NCI-H1694 (cell line): Measurements from ENCODE around the gene CACNA1C.
A peak's percentile ranks its signal among the peaks of the same experiment; 100 is the strongest.
"Not testable (repeated sequence)": the region's sequence is repeated elsewhere in the genome, so short reads cannot be mapped to it uniquely, and the experiment has no call there.

Source experiments
- DNase-seq: peaks from one replicate; lab custom pipeline; 2025; lab: John Stamatoyannopoulos, UW

CACNA1C gene

DNA sequence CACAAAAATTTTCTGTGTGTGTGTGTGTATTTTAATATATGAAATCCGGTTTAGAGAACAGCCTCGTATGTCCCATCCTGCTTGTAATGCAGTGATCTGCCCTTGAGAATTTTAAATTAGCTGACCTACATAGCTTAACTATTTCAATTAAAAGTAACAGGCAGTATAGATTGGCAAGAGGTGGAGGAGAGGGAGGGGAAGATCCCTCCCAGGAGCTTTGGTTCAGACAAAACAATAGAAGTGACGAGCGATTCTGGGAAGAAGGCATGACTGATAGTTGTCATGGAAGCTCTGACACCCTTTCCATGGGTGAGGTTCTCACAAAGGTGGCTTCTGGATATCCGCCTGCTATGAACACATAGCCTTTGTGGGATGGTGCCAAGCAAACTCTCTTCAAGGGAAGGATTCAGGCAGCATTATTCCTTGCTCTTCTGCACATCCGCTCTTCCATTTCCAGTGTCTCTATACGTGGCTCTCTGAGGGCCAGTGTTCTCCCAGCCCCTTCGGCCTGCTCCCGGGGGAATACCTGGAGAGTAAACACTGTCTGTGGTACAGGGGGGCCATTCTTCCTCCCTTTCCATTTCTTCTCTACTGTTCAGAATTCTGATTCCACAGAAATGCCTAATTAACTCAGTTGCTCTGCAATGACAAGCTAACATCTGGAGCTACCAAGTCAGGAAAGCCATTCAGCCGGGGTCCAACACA is 182.0 kb downstream of the CACNA1C start:
- DNase-seq, result no peak

DNA sequence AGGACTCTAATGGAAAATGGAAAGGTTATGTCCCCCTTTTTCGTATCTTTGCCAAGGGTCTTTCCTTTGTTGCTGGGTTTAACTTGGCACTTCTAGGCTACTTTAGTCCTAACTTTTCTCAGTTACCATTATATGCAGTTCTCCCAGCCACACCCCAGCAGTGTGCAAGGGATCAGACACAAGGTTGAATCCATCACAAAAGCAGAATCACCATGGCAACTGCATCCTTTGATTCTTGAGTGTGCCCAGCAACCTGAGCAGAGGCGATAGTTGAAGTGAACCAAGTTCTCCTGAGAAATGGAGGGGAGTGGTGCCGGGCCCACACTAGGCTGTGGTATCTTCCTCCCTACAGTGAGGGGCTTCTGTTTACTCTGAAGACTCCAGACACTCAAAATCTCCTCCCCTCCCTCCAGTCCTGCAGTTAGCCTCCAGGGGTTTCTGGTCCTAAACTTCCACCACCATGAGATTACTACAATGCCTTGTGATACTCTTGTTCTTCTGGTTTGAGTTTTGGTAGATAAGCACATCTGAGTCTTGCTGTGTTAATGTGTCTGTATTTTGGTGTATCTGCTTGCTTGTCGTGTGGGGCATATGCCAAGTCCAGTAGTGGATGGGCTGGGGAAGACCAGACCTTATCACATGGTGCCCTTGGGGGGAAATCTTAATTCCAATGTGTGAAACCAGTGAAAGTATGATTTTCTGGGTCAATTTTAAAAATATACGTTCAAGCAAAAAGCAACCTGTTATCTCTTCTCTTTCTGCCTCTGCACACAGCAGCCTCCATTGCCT is 183.9 kb downstream of the CACNA1C start:
- DNase-seq, result no peak

DNA sequence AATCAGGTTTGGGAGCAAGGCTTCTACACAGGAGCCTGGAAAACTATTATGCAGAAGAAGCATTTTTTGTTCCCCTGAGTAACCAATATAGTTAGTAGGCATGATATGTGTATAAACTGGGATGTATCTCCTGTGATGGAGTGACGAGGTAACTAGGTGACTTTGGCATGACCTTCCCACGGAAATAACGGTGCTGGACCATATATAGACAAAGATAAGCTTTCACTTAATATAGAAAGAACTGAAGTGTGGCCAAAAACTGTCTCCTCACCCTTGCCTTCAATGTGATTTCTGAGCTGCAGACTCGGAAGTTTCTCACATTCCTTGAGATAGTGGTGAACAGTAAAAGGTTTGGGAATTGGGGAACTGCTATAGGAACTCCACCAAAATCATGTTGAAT is 185.3 kb downstream of the CACNA1C start:
- DNase-seq, result no peak

DNA sequence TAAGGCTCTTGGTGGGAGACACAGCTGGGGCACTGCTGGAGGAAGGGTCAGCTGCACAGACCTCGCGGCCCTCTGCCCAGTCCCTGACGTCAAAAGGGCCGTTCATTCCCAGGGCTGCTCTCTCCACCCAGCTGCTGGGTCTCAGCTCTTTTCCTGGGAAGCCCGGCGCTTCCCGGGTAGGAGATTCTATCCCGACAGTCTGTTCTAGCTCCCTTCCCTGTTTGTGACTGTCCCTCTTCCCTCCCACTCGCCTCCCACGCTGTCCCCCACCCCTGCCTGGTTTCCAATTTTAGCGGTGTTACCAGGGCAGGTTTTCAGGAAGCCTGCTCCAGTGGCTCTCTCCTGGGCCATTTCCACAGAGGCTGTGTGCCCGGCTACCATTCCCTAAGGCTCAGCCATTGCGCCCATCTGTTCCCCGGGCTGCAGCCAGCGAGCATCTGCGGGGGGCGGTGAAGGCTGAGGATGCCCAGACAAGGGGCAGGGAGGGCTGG is 186.6 kb downstream of the CACNA1C start:
- peak; percentile 56 for DNase-seq

DNA sequence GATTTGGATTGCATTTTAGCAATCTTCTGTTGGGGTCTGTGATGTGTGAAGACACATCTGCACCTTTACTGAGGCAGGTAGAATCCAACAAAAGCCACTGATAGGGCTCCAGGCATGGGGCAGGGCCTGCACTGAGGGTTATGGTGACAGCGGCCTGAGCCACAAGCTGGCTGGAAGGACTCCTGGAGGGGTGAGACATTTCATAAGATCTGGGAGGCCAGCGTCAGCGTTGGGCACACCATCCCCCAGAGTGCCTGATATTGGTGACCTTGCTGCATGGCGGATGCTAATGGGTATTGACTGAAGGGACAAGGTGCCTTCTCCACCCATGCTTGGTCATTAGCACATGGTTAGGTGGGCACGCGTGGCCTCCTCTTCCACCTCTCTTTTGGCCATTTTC is 187.6 kb downstream of the CACNA1C start:
- DNase-seq, result no peak

DNA sequence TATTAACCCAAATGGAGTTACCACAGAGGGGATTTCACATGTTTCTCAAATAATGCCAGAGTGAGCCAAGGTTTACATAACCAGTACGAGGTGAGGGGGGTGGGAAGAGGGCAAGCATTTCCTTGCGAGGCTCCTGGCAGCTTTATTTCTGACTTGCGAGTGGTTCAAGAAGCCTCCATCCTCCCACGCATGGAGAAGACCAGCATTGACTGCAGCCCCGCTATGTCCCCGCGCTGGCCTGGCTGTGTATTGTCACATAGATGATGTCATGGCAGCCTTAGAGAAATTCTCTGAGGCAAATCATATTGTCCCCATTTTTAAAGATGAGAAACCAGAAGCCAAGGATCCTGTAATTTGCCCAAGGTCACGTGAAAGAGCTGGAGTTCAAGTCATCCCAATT is 188.2 kb downstream of the CACNA1C start:
- no peak for DNase-seq

DNA sequence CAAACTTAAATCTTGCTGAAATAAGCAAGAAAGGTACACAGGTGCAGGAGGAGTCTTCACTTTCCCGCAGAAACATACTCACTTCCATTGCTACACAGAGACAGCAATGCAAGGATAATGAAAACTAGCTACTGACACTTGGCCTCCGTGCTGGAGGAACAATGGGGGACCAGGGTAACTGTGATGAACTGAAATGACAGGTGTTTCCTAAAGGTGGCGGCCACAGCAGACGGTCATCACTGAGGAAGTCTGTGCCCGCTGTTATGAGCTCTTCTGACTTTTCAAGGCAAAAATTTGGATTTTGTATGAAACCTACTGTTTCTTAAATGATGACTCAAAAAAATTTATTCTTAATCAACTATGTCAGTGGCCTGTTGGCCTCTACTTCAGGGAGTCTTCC is 189.4 kb downstream of the CACNA1C start:
- no peak for DNase-seq

DNA sequence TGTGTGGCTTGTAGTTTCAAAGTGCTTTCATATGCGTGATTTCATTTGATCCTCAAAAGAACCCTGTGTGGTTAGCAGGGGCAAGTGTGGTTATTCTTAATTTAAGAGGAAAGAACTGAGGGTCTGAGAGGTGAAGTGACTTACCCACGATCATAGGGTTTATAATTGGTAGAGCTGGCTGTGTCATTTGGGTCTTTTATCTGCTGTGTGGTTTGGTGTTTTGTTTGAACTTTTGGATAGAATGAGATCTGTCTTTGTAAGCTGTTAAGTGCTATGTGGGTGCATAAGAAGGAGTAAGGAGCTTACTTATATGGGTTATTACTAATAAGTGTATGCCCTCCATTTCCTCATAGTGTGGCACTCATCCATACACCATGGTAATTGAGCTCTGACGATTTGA is 190.0 kb downstream of the CACNA1C start:
- DNase-seq, result no peak

DNA sequence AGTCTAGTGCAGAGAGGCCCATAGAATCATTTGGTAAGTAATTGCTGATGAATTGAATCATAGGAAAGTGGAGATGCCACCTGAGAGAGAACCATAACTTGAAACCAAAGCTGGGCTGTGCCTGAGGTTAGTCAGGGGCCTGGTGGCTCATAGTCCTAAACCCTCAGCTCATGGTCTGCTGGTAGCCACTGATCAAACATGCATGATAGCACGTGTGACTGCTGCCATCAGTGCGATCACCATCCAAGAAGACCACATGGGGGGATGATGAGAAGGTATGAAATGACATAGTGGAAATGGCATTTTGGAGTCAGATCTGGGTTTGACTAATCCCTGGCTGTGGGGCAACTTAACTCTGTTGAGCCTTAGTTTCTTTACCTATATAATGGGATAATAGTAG is 190.5 kb downstream of the CACNA1C start:
- no peak for DNase-seq

DNA sequence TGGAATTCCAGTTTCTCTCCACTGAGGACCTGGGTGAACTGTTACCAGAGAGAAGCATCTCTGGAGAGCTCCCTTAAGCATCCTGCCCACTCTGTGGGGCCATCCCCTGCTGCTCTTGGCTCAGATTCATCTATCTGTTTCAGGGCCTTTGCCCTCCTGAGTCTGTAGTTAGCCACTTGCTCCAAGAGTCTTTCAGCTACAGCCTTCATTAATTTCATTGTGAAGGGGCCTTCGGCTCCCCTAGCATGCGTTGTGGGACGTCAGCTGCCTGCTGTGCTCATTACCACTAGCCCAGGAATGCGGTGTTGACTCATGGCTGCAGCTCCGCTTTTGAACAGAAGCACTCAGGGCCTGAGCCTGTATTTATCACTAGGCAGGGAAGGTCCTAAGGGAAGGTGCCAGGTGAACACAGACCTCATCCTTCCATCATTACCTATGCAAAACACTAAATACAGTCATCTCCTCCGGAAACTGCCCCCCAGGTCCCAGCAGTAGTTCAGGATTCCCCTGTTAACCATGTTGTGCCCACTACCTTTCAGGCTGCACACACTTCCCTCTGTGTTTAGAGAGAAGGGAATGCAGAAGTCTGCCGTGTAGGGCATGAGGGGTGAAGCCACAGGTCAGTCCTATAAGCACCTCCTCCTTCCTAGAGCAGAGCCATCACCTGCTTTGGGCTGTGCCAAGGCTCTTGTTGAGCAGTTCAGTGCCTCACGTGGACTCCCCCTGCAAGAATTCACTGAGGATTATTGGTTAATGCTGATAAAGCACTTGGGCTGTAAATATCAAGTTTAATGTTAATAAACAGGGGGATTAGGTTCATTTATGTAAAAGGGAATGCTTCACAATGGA is 191.4 kb downstream of the CACNA1C start:
- no peak for DNase-seq

DNA sequence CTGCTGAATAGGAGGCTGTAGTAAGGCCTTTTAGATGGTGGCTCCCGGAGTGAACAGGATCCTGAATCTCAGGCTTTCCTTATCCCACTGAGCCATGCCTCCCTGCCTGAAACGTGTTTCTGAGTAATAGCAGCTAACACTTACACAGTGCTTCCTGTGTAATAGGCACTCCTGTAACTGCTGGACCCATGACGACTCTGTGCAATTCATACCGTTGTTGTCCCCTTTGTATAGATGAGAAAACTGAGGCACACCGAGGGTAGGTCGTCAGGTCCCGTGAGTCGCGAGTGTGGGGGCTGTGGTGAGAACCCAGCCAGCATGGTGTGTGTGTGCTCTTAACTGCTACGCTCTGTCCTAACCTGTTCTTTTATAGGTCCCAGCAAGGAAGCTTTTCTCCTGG is 193.6 kb downstream of the CACNA1C start:
- no peak for DNase-seq

DNA sequence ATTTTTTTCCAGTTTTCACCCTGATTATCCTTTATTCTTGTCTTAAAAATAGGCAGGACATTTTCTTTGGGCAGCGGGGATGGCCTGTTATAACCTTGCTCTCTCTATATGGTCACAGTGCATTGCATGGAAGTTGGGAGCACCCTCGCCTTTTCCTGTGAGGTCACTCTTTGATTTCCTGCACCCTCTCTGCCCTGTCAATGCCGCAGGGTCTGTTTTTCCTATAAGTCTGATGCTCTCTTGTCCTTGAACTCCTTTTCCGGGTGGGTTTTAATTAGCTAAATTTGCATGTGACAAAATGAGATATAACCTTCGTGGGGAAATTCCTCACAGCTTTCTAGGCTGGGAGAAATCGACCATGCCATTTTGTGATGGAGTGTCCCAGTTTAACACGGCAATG is 194.3 kb downstream of the CACNA1C start:
- DNase-seq, result no peak

DNA sequence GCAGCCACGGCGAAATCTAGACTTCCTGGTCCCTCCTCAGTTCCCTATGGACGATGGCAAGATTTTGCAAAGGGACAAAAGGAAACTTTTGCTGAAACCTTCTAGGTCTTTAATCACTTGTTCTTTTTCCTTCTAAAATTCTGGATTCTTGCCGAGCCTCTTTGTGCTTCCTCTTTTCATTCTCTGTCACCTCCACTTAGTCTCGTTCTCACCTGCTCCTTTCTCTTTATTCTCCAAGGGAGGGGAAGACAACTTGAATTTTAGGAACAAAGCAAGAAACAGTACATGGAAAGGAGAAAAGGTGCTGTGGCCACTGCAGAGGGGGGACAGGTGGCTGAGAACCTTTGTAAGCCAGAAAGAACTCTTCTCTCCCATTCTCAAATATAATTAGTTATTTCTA is 194.8 kb downstream of the CACNA1C start:
- no peak for DNase-seq

DNA sequence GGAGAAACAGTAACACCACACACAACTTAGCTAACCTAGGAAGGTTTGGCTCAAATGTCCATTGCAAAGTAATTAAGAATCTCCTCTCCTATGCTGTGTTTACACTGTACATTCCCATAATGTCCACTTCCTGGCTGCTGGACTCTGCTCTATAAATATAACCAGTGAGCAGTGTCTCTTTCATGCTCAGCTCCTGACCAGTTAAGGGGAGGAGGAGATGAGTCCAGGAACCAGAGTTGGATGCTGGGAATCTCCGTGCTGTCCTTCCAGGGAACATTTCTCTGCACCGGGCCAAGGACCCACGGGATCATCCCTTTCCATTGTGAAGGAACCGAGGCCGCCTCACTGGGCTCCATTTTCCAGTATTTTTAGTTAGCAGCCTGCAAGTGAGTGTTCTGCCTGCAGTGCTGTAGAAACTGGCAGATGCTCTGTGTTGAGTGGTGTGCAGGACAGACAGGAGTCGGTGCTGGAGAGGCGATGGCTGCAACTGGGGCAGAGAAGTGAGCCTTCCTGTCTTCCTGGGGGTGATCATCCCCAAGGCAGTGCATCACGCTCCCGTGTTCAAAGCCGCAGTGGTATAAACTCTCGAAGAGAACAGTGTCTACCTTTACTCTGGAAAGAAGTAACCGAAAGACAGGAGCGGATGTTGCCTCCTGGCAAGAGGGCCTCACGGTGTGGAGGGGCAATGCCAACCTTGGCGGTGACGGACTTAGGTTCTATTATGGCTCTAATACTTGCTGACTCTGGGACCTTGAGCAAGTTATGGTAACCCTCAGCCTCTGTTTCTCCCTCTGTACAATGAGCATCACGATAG is 195.5 kb downstream of the CACNA1C start:
- DNase-seq, result no peak

DNA sequence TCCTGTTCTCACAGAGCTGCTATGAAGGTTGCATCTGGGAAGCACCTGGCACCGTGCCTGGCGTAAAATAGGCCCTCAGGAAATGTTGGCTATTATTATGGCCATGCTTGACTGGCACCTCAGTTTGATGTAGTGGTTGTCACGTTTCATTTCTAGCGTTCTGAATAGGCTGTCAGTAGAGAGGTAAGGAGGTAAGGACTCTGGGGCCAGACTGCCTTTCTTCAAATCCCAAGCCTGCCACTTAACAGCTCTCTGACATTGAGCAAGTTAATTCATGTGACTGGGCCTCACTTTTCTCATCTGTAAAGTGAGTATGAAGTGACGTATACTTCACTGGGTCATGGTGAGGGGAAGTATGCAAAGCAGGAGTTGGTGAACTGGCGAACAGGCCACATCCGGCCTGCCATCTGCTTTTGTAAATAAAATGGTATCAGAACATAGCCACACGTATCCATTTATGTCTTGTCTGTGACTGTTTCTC is 196.2 kb downstream of the CACNA1C start:
- DNase-seq, result peak; percentile 41

DNA sequence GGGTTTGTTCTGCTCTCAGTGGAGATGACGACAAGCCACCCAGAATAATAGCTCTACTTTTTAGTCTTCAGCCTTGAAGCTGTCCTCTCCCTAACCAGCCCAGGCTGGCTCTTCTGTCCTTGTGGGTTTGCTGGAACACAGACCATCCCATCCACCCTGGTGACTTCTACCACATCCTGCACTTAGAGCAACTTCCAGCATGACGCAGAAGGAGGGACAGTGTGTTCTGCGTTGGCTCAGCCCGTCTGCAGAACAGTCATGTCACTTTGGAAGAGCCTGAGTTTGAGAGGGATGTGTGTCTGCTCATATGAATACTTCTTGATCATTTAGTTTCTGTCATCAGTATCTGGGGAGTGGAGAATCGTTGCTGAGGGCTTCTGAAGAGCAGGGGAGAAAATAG is 198.0 kb downstream of the CACNA1C start:
- no peak for DNase-seq

DNA sequence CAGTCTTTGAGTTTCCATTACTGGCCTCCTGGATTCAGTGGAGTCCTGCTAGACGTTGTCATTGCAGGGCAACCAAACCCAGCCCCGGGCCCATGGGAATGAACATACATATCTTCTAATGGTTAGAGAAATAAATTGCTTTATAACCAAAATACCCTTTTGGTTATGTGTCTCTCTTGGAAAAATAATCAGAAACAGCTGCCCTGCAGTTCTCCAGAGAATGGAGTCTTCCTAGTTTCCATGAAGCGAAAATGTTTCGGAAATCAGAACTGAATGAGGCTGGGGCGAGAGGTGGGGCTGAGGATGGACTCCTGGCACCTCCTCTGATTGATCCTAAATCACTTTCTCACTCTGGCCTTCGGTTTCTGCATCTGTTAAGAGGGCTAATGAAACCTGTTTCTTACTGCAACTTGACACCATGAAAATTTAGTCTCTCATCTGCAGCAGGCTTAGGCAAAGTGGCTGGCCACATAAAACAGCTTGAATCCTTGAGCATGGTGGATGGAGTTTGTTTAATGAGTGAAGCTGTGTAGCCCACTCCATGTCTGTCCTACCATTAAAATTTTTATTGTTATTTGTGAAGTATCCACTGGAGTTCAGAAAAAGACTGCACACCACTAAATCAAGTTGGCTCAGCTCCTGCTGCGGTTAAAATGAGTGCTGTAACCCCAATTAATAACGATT is 198.9 kb downstream of the CACNA1C start:
- DNase-seq, result no peak

DNA sequence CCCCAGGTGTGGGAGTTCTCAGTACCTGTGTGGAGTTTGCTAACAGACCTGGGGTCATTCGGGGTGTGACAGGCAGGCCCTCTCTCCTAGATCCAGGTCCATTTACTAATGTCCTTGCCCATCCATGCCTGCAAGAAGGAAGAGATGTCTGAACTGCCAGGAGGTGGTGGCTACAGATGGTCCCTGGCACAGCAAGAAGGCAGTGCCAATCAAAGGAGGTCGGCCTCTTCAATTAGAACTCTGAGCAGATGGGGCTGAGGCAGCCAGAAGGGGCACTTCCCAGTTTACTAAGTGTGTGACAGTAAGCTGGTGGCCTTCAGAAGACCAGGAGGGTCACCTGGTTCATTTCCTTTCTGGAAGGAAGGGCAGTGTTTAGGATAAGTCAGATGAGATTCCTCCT is 202.5 kb downstream of the CACNA1C start:
- no peak for DNase-seq

DNA sequence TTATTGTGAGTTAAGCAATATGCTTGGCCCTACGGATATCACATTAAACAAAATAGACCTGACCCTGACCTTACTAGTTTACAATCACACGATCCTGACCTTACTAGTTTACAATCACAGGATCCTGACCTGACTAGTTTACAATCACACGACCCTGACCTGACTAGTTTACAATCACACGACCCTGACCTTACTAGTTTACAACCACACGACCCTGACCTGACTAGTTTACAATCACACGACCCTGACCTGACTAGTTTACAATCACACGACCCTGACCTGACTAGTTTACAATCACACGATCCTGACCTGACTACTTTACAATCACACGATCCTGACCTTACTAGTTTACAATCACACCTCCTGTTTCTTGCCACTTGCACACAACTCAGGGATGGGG is 202.9 kb downstream of the CACNA1C start:
- not testable (repeated sequence) for DNase-seq

DNA sequence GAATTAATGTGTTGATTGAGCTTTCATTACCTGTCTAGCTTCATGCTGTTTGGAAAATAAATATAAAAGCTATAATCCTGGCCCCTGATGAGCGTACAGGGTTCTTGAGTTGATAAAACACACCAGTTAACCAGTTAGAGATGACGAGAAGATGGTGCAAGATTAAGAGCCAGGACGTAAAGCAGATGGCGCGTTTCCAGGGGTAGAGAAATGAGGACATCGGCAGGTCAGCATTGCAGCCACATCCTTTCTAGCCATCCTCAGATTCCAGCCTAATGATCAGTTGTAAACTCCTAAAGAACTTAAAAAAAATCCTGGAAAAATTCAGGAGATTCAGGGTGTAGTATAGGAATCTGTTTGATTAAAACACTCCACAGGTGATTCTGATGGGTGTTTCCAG is 203.7 kb downstream of the CACNA1C start:
- no peak for DNase-seq

DNA sequence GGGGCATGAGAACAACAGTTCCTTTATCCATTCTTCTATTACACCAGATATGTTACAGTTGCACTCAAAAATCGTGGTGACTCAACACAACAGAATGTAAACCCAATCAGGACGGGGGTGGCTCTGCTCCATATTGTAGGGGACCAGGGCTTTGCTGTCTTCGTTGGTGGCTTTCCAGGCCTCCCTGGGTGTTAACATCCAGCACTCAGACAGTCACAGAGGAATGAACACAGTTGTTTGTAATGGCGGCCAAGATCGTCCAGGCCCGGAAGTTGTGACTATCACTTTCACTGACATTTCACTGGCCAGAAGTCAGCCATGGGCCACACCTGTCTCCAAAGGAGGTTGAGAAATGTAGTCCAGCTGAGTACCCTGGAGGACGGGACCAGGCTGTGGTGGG is 204.1 kb downstream of the CACNA1C start:
- DNase-seq, result no peak
